GM19099 (cell line): ENCODE results near the gene MIER2.

Experiments
- POLR2A ChIP-seq: IDR thresholded peaks from 3 replicates; pipeline ENCODE4 v1.6.1; 2011; ENCODE audit warnings: low read depth; ENCODE audit not compliant: insufficient read length; ENCODE audit errors: extremely low read depth

MIER2 gene

GRCh38 chr19:291561-292280, 52.9 kb downstream of the MIER2 start:
- no peak for TF ChIP-seq POLR2A

GRCh38 chr19:291006-291521, 53.5 kb downstream of the MIER2 start, which contains the start of gene PLPP2:
Gene PLPP2 (minus strand): TSS chr19:291403. CDS start chr19:291336, 67 bp downstream.
- no peak for TF ChIP-seq POLR2A

DNA sequence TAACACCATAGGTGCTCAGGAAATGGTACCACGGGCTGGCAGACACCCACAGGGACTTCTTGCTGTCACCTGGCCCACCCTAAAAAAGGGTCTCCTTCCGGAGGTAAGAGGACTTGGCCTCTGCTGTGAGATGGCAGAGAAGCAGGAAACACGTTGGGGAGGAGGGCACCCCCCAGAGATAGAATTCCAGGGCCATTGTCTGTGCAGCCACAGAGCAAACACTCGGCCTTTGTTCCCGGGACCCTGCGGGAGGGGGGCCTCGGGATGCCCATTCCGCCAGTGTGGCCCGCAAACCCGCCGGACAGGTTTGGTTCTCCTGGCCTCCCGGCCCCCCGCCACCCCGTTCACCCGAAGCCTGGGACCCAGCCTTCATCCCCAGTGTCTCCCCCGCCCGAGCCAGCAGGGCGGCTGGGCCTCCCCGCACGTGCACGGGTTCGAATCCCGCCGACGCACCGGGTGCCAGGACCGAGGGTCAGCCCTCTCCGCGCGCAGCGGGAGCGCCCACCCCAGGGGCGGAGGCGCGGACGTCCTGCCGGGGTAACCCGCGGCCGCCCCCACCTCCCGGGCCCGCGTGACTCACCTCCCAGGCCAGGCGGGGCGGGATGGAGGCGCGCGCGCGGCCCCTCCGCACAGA, 54.1 kb downstream of the MIER2 start:
- TF ChIP-seq POLR2A, result no peak

- no peak for TF ChIP-seq POLR2A
Measured at GRCh38 chr19:289651-290371, 54.8 kb downstream of the MIER2 start.

GRCh38 chr19:288911-289310, 55.7 kb downstream of the MIER2 start:
- no peak for TF ChIP-seq POLR2A

DNA sequence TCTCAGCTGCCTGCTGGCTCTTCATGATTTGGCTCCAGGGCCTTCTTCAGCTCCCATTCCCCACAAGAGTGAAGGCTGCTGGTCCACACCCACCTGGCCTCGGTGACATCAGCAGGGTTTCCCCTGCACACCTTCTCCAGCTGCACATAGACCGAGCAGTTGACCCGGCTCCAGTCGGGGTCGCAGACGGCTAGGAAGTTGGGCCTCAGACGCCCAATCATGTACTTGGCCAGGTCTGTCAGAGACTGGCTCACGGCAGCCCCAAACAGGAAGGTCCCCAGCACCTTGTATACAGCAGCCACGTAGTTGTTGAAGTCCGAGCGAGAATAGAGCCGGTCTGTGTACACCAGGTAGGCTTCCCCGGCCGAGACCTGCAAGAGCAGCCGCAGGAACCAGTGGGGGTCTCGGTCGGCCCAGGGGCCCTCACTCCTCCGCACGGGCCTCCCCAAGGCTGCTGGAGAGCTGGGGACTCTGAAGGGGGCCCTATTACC, 57.2 kb downstream of the MIER2 start:
- no peak for TF ChIP-seq POLR2A

GRCh38 chr19:283395-283794, 61.2 kb downstream of the MIER2 start:
- TF ChIP-seq POLR2A, result no peak

DNA sequence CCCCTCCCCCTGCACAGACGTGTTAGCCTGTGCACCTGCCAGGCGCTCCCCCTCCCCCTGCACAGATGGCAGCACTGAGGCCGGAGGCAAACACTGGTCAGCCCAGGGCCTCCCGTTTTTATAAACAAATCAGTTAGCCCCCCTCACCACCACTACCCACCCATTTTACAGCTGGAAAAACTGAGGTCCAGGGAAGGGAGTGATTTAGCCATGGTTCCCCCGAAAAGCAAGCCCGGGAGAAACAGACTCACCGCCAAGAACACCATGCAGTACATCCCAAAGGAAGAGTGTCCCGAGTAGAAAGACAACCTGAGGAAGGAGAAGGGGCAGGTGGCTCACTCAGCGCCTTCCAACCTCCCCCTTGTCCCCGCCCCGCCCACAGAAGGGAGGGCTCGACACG, 62.1 kb downstream of the MIER2 start:
- TF ChIP-seq POLR2A, result no peak

DNA sequence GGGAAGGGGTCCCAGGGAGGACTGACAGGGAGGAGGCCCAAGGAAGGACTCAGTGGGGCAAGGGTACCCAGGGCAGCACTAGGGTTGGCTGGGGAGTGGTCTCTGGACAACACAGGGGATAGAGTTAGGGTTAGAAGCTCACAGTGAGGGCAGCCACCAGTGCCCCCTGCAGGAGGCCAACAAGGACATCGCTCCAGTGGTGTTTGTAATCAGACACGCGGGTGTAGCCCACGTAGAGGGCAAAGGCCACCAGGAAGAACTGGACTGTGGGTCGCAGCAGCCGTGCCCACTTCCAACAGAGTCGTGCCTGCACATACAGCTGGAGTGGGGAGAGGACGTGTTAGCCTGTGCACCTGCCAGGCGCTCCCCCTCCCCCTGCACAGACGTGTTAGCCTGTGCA, 62.6 kb downstream of the MIER2 start:
- TF ChIP-seq POLR2A, result no peak

- TF ChIP-seq POLR2A, result no peak
Measured at GRCh38 chr19:281156-281853, 63.3 kb downstream of the MIER2 start.

GRCh38 chr19:280541-281009, 64.0 kb downstream of the MIER2 start:
- no peak for TF ChIP-seq POLR2A

- TF ChIP-seq POLR2A, result no peak
Measured at GRCh38 chr19:279656-280055, 64.9 kb downstream of the MIER2 start.

GRCh38 chr19:279231-279630, 65.4 kb downstream of the MIER2 start:
- TF ChIP-seq POLR2A, result no peak

- no peak for TF ChIP-seq POLR2A
Measured at GRCh38 chr19:277581-278165, 66.9 kb downstream of the MIER2 start.
